Astrocyte (in vitro differentiated cells and primary cell): ENCODE measurements around the gene OR10H5. TPM values are rescaled to one million over a fixed set of nuclear protein-coding genes. Genes with fewer than 3 reads are reported as not detected.
"Not testable (repeated sequence)": the region's sequence is repeated elsewhere in the genome, so short reads cannot be mapped to it uniquely, and the experiment has no call there.

Experiments used
- DNase-seq: peaks from one replicate; pipeline ENCODE4 v3.0.0-alpha.2; 2010; ENCODE audit warnings: low read depth
- FAIRE-seq: peaks from 2 replicates; lab custom pipeline; 2011; peaks lifted over from hg19 to GRCh38; lab: Jason Lieb, UNC
- H2AFZ ChIP-seq: 2 replicates; pipeline ENCODE4 v1.6.0; 2012; ENCODE audit warnings: low read depth, low read length, inconsistent platforms
- H3K27ac ChIP-seq: 2 replicates; pipeline ENCODE4 v1.5.1; 2011; ENCODE audit warnings: low read depth, low read length, inconsistent platforms
- H3K27me3 ChIP-seq: 2 replicates; pipeline ENCODE4 v1.6.0; 2011; ENCODE audit warnings: low read length, inconsistent platforms; ENCODE audit not compliant: insufficient read depth
- H3K36me3 ChIP-seq: 2 replicates; pipeline ENCODE4 v1.5.1; 2011; ENCODE audit warnings: low read length, inconsistent platforms; ENCODE audit not compliant: insufficient read depth
- H3K4me1 ChIP-seq: 2 replicates; pipeline ENCODE4 v1.5.1; 2011; ENCODE audit warnings: low read length, inconsistent platforms; ENCODE audit not compliant: insufficient read depth
- H3K4me2 ChIP-seq: 2 replicates; pipeline ENCODE4 v1.6.0; 2012; ENCODE audit warnings: low read length, inconsistent platforms
- H3K4me3 ChIP-seq: 2 replicates; pipeline ENCODE4 v1.5.1; 2011; ENCODE audit warnings: low read depth, mild to moderate bottlenecking, low read length, inconsistent platforms; ENCODE audit not compliant: insufficient read depth
- H3K79me2 ChIP-seq: 2 replicates; pipeline ENCODE4 v1.6.0; 2012; ENCODE audit warnings: mild to moderate bottlenecking, low read length, inconsistent platforms; ENCODE audit not compliant: insufficient read depth
- H3K9ac ChIP-seq: 2 replicates; pipeline ENCODE4 v1.6.0; 2012; ENCODE audit warnings: mild to moderate bottlenecking, low read length, inconsistent platforms
- H3K9me3 ChIP-seq: 2 replicates; pipeline ENCODE4 v1.5.1; 2012; ENCODE audit warnings: low read depth, mild to moderate bottlenecking, low read length, inconsistent platforms; ENCODE audit not compliant: insufficient read depth
- H4K20me1 ChIP-seq: 2 replicates; pipeline ENCODE4 v1.6.0; 2012; ENCODE audit warnings: low read length, inconsistent platforms; ENCODE audit not compliant: insufficient read depth
- H3K27ac Mint-ChIP-seq: one replicate; pipeline ENCODE4 v1.8.0; 2021; ENCODE audit warnings: mild to moderate bottlenecking, mixed read lengths; ENCODE audit not compliant: unreplicated experiment
- H3K27me3 Mint-ChIP-seq: one replicate; pipeline ENCODE4 v1.8.0; 2021; ENCODE audit warnings: low read depth, mixed read lengths; ENCODE audit not compliant: unreplicated experiment
- H3K36me3 Mint-ChIP-seq: one replicate; pipeline ENCODE4 v1.8.0; 2021; ENCODE audit warnings: low read depth, mixed read lengths; ENCODE audit not compliant: unreplicated experiment
- H3K4me1 Mint-ChIP-seq: one replicate; pipeline ENCODE4 v1.8.0; 2021; ENCODE audit warnings: low read depth, mixed read lengths; ENCODE audit not compliant: unreplicated experiment
- H3K4me3 Mint-ChIP-seq: one replicate; pipeline ENCODE4 v1.8.0; 2021; ENCODE audit warnings: mild to moderate bottlenecking, moderate library complexity, mixed read lengths; ENCODE audit not compliant: unreplicated experiment
- H3K9me3 Mint-ChIP-seq: one replicate; pipeline ENCODE4 v1.8.0; 2021; ENCODE audit warnings: mild to moderate bottlenecking, mixed read lengths; ENCODE audit not compliant: unreplicated experiment
- CTCF ChIP-seq: IDR thresholded peaks from 2 replicates; pipeline ENCODE4 v1.5.1; 2011; ENCODE audit warnings: low read depth, mild to moderate bottlenecking, inconsistent platforms, low read length, moderate library complexity; ENCODE audit not compliant: insufficient read depth
- EZH2 ChIP-seq: IDR thresholded peaks from 2 replicates; pipeline ENCODE4 v1.6.1; 2012; ENCODE audit warnings: mild to moderate bottlenecking, low read length, inconsistent platforms; ENCODE audit not compliant: insufficient read depth
- total RNA-seq: library from RNA; stranded (reverse); gene quantifications from 2 replicates; pipeline ENCODE4 v1.2.1, GENCODE V29; 2021

The OR10H5 gene
- total RNA-seq, 1 donor from 2014 or later, result not detected

GRCh38 chr19:15825753-15826152 is 38.3 kb downstream of the OR10H5 start:
- Histone ChIP-seq H3K79me2 (no peaks in the 10 kb centered on the region), H4K20me1 (no peaks in the 10 kb centered on the region), H3K27me3 (no peaks in the 10 kb centered on the region), H3K9me3 (no peaks in the 10 kb centered on the region), H3K4me1 (no peaks in the 10 kb centered on the region), H2AFZ (no peak overlapping the region), H3K4me3 (no peak overlapping the region), H3K27ac (no peak overlapping the region), H3K36me3 (no peaks in the 10 kb centered on the region), H3K9ac (no peak overlapping the region), H3K4me2 (no peak overlapping the region)
- Mint-ChIP-seq H3K27me3 (no peaks in the 10 kb centered on the region), H3K9me3 (peaks cover 8% of the 10 kb centered on the region), H3K36me3 (no peaks in the 10 kb centered on the region), H3K4me3 (no peak overlapping the region), H3K4me1 (no peaks in the 10 kb centered on the region), H3K27ac (no peak overlapping the region)
- FAIRE-seq, result no peak
- no peak for DNase-seq
- TF ChIP-seq EZH2 (no peak), CTCF (no peak)

GRCh38 chr19:15828121-15828610 is 40.7 kb downstream of the OR10H5 start:
- H4K20me1 ChIP-seq, result no peaks in the 10 kb centered on the region
- DNase-seq (no peak), FAIRE-seq (no peak)
- Mint-ChIP-seq H3K36me3 (no peaks in the 10 kb centered on the region), H3K27ac (no peak overlapping the region), H3K4me3 (no peak overlapping the region), H3K4me1 (no peaks in the 10 kb centered on the region), H3K27me3 (no peaks in the 10 kb centered on the region), H3K9me3 (peaks cover 8% of the 10 kb centered on the region)
- no peak overlapping the region for H3K4me3 ChIP-seq
- TF ChIP-seq EZH2 (no peak), CTCF (no peak)
- no peak overlapping the region for H2AFZ ChIP-seq
- H3K36me3 ChIP-seq, result no peaks in the 10 kb centered on the region
- H3K27ac ChIP-seq, result no peak overlapping the region
- H3K9ac ChIP-seq, result no peak overlapping the region
- no peaks in the 10 kb centered on the region for H3K27me3 ChIP-seq
- H3K4me2 ChIP-seq, result no peak overlapping the region
- no peaks in the 10 kb centered on the region for H3K9me3 ChIP-seq
- no peaks in the 10 kb centered on the region for H3K4me1 ChIP-seq
- no peaks in the 10 kb centered on the region for H3K79me2 ChIP-seq

GRCh38 chr19:15828611-15829305 is 41.3 kb downstream of the OR10H5 start:
- not testable (repeated sequence) for H3K9me3 ChIP-seq, H3K9me3 Mint-ChIP-seq, H4K20me1 ChIP-seq, FAIRE-seq, H3K36me3 ChIP-seq, H3K27me3 ChIP-seq, H3K9ac ChIP-seq, H3K4me1 ChIP-seq, H3K4me2 ChIP-seq, H3K4me3 Mint-ChIP-seq, H2AFZ ChIP-seq, H3K27ac Mint-ChIP-seq, H3K4me3 ChIP-seq, H3K4me1 Mint-ChIP-seq, H3K27me3 Mint-ChIP-seq, H3K27ac ChIP-seq, DNase-seq, H3K36me3 Mint-ChIP-seq, H3K79me2 ChIP-seq
